ENCODE results near the gene PRICKLE2.

Gene PRICKLE2

DNA sequence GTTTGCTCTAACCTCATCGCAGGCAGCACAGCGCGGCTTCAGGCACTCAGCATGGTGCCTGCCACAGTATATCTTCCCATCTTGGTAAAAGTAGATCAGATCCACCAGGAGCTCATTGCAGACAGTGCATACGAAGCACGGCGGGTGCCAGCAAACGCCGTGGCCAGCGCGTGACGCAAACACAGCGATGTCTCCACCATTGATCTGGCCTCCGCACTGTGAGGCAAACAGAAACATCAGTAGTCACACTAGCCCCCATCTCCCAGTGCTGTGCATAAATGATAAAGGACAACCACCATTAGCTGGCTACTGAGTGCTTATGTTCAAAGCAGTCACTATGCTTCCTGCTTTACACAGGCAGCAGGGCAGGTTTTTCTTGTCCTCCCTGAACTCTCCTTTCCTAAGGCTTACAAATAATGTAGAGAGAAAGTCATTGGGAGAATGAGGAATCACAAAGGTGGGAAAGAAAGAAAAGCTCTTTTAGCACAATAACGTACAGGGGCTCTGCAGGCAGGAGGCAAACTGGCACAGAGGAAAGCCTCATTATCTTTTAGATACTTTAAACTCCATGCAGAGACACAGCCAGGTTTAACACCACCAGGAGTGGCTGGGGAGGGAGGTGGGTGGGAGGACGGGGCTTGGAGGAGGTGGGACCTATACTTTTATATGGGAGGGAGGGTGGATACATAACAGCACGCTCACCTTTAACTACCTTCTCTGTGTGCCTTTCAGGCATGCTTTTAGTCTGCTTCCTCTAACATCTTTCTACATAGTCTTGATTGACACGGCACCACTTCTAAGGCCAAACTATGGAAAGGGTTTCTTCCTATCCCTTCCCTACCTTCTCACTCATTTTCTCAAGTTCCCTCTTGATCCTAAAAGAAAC is 67.9 kb downstream of the PRICKLE2 start:
- DNase-seq (ENCODE audit: low read depth), result no peak

DNA sequence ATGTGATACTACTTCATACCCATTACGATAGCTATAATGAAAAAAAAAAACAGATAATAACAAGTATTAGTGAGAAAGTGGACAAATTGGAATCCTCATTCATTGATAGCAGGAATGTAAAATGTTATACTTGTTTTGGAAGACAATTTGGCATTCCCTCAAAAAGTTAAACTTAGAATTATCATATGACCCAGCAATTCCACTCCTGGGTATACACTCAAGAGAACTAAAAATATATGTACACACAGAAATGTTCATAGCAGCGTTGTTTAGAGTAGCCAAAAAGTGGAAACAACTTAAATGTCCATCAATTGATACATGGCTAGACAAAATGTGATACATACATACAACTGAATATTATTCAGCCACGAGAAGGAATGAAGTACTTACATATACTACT is 69.9 kb downstream of the PRICKLE2 start:
- DNase-seq (ENCODE audit: low read depth), result no peak

DNA sequence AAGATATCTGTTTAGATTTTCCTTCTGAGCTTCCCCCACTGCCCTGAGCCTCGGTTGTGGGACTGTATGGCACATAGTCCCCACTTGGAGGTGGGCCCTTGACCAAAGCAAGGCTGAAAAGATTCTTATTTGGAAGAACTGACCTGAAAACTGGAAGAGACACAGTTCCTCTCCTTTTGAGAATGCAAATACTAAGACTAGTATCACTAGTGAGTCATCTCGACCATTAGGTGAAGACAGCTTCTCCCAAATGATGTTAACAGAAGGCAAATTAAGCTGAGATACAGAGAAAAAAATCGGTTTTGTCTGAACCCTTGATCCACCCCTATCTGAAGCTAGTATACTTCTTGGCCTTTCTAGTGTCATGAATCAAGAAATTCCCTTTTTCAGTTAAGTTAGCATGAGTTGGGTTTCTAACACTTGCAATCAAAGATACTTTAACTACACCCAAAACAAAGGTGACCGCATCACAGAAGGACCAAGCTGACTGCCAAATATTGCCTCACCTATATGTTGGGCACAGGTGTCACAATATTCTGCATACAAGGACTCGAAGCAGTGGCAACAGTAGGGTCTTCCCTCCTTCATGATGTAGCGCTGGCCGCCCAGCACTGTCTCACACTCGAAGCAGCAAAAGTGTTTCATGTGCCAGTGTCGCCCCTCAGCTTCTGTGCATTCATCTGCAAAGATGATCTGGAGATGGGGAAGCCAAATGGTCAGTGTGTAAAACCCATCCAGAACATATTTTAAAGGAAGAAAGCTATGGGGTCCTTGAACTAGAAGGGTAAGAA is 72.4 kb downstream of the PRICKLE2 start:
- no peak for DNase-seq (ENCODE audit: low read depth)

DNA sequence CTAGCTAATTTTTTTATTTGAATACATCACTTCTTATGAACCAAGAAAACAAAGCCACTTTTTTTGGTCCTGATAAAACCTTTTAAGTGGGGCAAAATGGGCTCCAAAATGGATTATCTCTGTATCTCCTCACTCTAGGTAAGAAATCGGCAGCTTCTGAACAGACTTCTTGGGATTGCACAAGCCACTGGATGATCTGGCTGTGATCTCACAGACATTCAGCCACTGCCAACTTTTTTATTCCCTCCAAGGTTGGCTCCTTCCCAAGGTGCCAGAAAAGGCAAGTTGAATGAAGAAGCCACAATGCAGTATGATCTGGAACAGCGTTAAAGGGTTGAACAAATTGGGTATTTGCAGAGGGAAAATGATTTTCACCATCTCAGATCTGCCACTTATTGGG is 73.2 kb downstream of the PRICKLE2 start:
- no peak for DNase-seq (ENCODE audit: low read depth)

DNA sequence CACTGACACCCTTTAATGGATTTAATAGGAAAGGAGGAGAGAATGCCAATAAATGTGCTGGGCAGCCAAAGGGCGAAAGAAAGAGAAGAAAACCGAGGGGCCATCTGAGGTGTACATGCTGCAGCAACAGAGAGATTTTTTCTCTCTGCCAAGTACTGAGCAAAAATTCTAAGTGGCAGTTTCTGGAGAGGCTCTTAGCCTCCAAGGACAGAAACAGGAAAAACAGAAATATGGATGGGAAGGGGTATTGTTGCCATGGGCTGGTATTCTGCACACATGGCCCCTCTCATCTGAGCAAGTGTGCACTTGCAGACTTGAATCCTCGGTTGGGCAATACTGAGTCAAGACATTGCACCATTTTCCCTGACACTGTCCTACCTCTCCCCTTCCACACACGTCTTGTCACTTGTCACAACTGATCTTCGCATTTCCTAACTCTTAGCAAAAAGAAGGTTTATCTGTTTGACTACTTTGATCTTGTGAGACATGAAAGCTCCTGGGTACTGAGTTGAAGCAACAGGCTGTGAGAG is 73.9 kb downstream of the PRICKLE2 start:
- no peak for DNase-seq (ENCODE audit: low read depth)

DNA sequence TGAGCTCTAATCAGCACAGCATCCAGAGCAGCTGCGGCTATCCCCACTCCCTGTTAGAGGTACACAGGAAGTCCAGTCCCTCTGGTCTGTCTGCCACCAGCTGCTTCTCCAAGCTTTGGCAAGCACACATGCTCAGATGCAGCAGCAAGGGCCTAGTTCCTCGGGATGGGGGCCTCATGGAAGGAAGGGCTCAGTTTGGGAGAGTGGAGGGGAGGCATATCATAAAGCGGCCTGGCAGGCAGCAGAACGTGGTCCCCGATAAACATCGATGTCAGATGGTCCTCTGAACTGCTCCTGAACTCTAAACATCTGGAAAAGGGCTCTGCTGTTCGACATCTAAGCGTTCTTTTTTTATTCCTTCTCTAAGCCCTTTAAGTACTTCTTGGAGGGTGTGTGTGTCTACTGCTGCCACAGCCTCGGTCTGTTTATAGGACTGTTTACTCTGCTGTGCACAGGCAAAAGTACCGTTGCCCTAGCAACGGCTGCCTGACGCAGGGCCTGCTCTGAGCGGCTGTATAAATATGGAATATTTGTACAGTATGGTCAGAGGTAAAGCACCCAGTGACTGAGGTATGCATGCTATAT is 74.6 kb downstream of the PRICKLE2 start:
- DNase-seq (ENCODE audit: low read depth), result no peak

DNA sequence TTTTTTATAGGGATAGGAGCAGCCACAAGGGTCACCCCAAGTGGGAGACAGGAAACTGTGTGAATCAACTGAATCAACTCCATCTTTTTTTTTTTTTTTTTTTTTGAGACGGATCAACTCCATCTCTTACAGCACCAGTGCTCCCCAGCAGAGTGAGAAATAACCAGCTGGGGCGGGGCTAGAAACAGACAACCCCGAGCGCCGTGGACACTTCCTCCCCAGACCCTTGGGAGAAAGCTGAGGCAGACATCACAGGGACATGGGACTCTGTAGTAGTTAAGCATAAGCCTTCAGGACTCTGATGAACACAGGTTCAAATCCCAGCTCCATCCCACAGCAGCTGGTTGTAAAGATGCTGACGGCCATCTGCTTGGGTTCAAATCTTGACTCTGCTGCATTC is 75.4 kb downstream of the PRICKLE2 start:
- no peak for DNase-seq (ENCODE audit: low read depth)

DNA sequence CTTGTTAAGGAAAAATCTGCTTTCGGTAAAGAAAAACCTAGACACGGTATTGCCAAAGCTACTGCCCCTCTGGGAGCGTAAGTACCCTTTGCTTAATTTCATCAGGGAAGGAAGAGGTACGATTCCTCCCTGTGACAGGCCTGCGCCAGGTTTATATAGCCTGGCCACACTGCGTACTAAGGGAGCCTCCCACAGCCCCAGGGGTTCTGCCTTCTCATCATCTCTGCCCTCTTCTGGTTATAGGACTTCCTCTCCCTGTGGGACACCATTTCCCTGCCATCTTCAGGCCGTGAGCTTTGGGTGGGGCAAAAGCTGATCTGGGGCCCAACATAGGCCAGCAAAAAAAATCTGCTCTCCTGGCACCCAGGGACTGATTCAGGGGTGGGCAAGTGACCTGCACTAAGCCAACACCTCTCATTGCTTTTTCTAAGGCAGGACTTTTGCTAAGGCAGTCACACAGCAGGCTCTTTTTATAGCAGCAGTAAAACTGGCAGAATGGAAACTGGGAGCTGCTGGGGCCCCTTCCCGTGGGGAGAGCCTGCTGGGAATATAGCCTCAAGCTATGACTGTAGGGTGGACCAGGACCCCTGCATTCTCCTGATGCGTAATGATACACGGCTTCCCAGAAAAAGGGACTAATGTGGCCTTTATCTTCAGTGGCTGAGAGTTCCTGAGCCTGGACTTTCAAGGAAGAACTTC is 76.2 kb downstream of the PRICKLE2 start:
- DNase-seq (ENCODE audit: low read depth), result no peak

DNA sequence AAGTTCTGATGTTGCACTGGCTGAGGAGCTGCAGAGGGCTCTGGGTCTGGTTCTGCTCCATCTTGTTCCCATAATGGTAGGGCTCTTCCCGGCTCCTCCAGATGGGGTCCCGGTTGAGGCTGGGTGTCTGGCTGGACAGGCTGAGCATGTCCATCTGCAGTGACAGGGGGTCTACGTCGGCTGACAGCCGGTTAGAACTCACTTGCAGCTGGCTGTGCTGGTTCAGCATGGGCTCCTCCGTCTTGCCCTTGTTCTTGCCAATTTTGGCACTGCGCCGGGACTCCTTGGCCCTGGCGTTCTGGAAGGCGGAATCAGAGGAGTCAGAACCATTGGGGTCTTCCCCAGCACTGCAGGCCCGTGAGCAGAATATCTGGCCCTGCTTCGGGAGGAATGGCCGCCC is 78.1 kb downstream of the PRICKLE2 start:
- DNase-seq (ENCODE audit: low read depth), result no peak

DNA sequence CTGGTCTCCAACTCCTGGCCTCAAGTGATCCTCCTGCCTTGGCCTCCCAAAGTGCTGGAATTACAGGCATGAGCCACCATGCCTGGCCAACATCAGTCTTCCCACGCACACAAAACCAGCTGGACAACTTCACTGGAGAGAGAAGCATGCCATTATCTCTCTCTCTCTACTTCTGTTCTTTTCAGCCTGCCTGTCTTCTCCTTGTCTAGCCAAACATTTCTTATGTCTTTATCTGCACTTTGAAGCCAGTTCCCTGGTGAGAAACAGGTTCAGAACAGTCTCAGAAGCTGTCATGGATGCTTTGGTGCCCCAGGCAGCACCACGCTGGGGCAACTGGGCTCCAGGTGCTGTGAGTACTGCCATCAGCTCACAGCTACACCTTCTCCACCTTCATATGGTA is 79.8 kb downstream of the PRICKLE2 start:
- no peak for DNase-seq (ENCODE audit: low read depth)

DNA sequence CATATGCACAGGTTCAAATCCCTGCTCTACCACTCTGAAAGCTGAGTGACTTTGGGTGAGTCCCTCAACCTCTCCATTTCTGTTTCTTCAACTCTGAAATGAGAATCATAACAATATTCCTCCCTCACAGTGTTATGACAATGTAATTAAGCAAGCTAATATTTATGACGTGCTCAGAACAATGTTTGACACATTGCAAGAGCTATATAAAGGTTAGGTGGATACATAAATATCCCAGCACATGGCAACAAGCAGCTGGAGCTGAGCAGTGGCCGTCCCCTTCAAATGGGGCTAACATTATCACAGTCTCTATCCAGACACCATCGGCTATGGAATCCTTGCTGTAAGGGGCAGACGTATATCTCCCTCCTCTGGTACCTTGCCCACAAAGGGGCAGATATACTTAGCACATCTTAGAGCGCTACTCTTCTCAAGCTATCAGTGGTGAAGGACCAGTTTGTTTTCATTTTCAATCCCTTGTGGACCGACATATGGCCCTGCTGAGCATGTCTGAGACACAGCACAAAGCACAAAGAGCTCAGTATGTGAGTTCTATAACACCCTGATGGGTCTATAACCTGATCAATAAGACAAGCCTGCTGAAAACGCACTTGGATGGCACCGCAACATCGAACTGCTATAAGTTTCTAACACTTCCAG is 80.9 kb downstream of the PRICKLE2 start:
- DNase-seq (ENCODE audit: low read depth), result no peak

DNA sequence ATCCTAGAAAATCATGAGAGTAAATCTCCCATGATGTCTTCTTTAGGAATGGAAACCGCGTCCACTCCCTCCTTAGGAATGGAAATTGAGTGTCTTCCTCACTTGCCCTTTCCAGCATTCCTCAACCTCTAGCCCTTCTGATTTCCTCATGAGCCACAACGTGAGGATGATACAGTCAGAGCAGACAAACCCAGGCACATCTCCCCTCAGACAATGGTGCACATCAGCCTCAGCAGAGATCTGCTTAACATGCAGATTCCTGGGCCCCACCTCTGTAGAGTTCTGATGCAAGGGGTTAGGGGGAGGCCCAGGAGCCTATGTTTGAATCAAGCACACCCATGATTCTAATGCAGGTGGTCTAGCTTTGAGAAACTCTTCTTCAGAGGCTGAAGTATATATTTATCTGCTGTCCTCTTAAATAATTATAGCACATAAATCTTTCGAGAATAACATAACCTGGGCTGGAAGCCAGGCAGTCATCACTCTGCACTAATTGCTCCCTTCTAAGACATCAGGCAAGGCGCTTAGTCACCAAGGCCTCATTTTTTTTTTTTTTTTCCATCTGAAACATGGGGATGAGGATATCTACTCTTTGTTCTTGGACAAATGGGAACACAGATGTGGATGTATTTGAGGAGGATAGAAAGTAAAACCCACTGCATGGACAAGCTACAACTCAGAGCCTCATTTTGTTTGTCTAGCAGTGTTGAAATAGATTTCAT is 81.7 kb downstream of the PRICKLE2 start:
- DNase-seq (ENCODE audit: low read depth), result no peak

DNA sequence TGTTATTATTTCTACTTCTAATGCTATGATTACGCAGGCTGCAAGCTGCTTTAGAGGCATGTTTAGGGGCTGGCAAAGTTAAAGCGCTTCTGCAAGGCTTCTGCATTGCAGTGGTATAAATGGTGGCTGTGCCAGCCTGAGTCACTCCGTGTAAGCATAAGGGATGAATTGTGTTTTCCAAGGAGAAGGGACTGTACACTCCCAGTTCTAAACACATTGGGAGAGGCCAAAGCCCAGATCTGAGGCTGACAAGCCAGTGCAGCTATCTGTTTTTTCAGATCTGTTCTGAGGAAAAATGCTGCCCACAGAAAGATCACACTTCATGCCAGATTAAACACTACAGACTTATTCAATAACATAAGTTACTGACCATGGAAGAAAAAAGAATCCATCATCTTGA is 83.8 kb downstream of the PRICKLE2 start:
- no peak for DNase-seq (ENCODE audit: low read depth)

DNA sequence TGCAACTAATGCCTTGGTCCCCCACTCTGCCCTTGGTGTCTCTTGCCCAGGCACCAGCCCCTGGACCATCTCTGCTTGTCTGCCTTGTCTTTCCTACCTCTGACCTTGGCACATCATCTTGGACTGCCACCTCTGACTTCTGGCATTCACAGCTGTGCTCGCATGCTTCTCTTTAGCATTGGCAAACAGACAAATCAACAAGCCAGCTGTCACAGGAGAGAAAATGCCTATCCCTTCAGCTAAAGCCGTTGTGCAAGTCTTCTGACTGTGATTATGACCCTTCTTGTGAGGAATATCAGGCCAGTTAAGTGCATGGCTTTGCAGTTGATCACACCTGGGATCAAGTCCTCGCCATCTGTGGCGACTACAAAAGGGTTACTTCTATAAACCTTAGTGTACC is 84.6 kb downstream of the PRICKLE2 start:
- no peak for DNase-seq (ENCODE audit: low read depth)

DNA sequence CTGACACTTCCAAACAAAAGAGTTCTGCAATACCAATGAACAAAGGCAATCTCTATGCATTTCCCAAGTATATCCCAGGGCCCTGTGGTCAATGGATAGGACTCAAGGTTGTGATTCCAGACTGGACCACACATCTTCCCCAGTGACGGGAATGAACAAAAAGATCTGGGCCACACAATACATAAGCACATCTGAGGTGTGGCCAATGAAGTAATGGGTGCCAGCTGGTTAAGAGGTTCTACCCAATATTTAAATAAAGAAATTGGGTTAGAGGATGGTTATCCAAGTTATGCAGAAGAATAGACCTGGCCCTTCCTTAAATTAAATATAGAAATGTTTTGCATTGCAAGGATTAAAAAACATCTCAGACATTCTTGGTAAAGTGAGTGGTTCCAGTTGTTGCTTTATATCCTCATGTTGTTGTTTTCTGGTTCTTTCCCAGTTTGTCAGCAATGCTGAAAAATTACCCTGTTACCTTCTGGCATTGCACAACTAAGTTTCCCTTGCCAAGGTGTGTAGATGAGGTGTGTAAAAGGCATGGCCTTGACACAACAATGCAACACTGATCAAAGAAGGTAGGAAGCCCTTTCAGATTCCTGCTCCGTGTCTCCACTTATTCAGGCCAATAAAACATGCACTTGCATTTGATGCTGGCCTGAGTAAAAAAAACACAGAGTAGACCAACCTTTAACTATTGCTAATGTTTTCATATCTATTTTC is 86.5 kb downstream of the PRICKLE2 start:
- DNase-seq (ENCODE audit: low read depth), result no peak

DNA sequence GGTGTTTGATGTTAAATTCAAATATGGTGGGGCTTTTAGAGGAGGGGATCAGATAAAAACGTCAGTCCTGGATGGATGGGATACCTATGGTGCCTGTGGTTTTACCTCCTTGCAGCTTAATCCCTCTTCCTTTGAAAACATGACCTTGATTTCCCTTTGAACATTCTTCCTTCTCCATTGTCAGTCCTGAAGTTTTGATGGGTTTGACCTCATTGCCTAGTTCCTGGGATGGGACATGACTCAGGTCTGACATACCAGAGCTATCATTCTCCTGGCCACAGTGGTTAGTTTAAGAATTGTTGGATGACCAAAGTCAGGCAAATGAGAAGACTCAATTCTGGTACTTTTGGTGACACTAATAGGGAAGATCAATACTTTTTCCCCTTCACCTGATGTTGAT is 87.2 kb downstream of the PRICKLE2 start:
- no peak for DNase-seq (ENCODE audit: low read depth)

DNA sequence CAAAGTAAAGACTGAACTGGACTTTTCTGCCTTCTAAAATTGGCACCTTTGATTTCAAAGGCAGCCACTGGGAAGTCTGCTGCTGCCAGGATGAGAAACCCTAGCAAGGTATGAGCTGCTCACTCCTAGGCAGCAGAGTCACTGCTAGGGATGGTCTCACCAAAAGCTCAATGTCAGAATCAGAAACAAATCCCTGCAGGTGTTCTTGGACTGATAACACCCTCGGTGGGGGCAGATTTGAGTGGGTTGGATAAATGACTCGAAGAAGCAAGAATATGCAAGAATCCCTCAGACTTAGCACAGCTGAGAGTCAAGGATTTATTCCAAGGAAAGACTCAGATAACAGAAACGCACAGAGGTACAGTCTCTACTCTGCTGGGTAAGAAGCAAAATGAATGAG is 90.4 kb downstream of the PRICKLE2 start:
- DNase-seq (ENCODE audit: low read depth), result no peak

DNA sequence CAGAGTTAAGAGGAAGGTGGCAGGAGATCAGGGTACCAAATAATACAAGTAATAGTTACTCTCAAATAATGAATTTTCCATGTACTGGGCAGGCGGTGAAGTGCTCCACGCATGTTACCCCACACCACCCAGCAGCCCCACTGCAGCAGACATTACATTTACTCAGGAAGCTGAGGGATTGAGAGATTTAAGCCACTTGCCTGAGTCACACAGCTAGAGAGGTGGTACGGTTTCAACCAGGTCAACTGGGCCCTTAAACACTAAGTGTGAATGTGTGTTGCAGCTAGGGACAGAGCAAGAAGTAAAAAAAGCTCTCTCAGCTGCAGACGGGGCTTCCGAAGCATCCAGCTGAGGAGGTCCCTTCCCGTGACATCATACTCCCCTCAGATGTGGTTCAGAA is 91.3 kb downstream of the PRICKLE2 start:
- no peak for DNase-seq (ENCODE audit: low read depth)

DNA sequence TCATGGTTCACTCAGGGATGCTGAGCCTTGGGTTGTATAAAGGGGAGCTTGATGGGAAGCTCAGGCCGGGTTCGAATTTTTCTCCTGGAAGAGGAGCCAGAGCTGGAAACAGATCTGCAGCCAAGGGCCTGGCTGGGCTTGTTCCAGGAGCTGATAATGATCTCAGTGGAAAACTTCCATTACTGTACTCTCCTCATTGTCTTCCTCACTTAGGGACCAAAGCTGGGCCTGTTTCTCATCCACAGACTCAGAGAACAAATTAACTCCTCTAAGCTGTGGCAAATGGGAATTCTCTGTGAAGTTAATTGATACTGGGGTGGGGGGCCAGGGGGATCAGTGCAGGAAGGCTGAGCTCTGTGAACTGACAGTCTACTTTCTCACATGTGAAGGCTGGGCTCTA is 92.0 kb downstream of the PRICKLE2 start:
- no peak for DNase-seq (ENCODE audit: low read depth)
